ENCODE data around the gene SYTL3. TPM values are rescaled to one million over a fixed set of nuclear protein-coding genes. Genes with fewer than 3 reads are reported as not detected.

SYTL3 gene
- total RNA-seq, 2 experiments from 2014 or later, result 181 to 186 TPM

- Mint-ChIP-seq H3K4me1 (ENCODE audit: low read depth) (peaks cover 59% of the 10 kb centered on the region), H3K9me3 (no peaks in the 10 kb centered on the region), H3K36me3 (peaks cover 82% of the 10 kb centered on the region), H3K4me3 (no peak overlapping the region), H3K27ac (peak overlapping the region; percentile 85), H3K27me3 (no peaks in the 10 kb centered on the region)
- ChIA-PET POLR2A (no interaction called here), CTCF (no interaction called here)
- no peak for DNase-seq
- intact Hi-C loops (cut with micrococcal nuclease), result loop anchor here (5.0 kb wide), 1 partner anchor 196 kb away; no protein-coding TSS in a partner anchor
Measured at GRCh38 chr6:158776737-158777136, 126.9 kb downstream of the SYTL3 start.

GRCh38 chr6:158777510-158777909 is 127.7 kb downstream of the SYTL3 start:
- peaks cover 51% of the 10 kb centered on the region for H3K4me1 Mint-ChIP-seq (ENCODE audit: low read depth)
- H3K4me3 Mint-ChIP-seq, result no peak overlapping the region
- DNase-seq, result no peak
- H3K9me3 Mint-ChIP-seq, result no peaks in the 10 kb centered on the region
- intact Hi-C loops (cut with micrococcal nuclease), result loop anchor here (5.0 kb wide), 1 partner anchor 195 kb away; no protein-coding TSS in a partner anchor
- no peaks in the 10 kb centered on the region for H3K27me3 Mint-ChIP-seq
- peaks cover 82% of the 10 kb centered on the region for H3K36me3 Mint-ChIP-seq
- H3K27ac Mint-ChIP-seq, result peak overlapping the region; percentile 85
- ChIA-PET POLR2A (no interaction called here), CTCF (no interaction called here)

- POLR2A ChIA-PET, result no interaction called here
- peaks cover 83% of the 10 kb centered on the region for H3K36me3 Mint-ChIP-seq
- CTCF ChIA-PET, result no interaction called here
- no peaks in the 10 kb centered on the region for H3K9me3 Mint-ChIP-seq
- H3K4me3 Mint-ChIP-seq, result no peak overlapping the region
- H3K27ac Mint-ChIP-seq, result peak overlapping the region; percentile 85
- no peaks in the 10 kb centered on the region for H3K27me3 Mint-ChIP-seq
- intact Hi-C loops (cut with micrococcal nuclease), result loop anchor here (5.0 kb wide), 1 partner anchor 194 kb away; no protein-coding TSS in a partner anchor
- H3K4me1 Mint-ChIP-seq (ENCODE audit: low read depth), result peaks cover 46% of the 10 kb centered on the region
- DNase-seq, result no peak
Measured at GRCh38 chr6:158778005-158778527, 128.2 kb downstream of the SYTL3 start.

- peak overlapping the region; percentile 60 for H3K27ac Mint-ChIP-seq
- intact Hi-C loops (cut with micrococcal nuclease), result no loop called here
- POLR2A ChIA-PET, result interaction anchor here (1.2 kb wide), 1 partner anchor 44 kb away, joined by 3 read pairs; no protein-coding TSS in a partner anchor
- peaks cover 36% of the 10 kb centered on the region for H3K4me1 Mint-ChIP-seq (ENCODE audit: low read depth)
- peaks cover 85% of the 10 kb centered on the region for H3K36me3 Mint-ChIP-seq
- DNase-seq, result no peak
- CTCF ChIA-PET, result interaction anchor here (0.7 to 0.9 kb wide), 2 partner anchors 191 to 193 kb away, joined by 3 read pairs; no protein-coding TSS in a partner anchor
- no peak overlapping the region for H3K4me3 Mint-ChIP-seq
- H3K9me3 Mint-ChIP-seq, result no peaks in the 10 kb centered on the region
- H3K27me3 Mint-ChIP-seq, result no peaks in the 10 kb centered on the region
Measured at GRCh38 chr6:158780246-158780884, 130.5 kb downstream of the SYTL3 start.

- H3K9me3 Mint-ChIP-seq, result no peaks in the 10 kb centered on the region
- no peak for DNase-seq
- peaks cover 38% of the 10 kb centered on the region for H3K4me1 Mint-ChIP-seq (ENCODE audit: low read depth)
- CTCF ChIA-PET, result interaction anchor here (0.7 to 0.9 kb wide), 2 partner anchors 190 to 192 kb away, joined by 3 read pairs; no protein-coding TSS in a partner anchor
- H3K27me3 Mint-ChIP-seq, result no peaks in the 10 kb centered on the region
- H3K27ac Mint-ChIP-seq, result peak overlapping the region; percentile 60
- intact Hi-C loops (cut with micrococcal nuclease), result no loop called here
- POLR2A ChIA-PET, result interaction anchor here (1.2 kb wide), 1 partner anchor 44 kb away, joined by 3 read pairs; no protein-coding TSS in a partner anchor
- no peak overlapping the region for H3K4me3 Mint-ChIP-seq
- H3K36me3 Mint-ChIP-seq, result peaks cover 80% of the 10 kb centered on the region
Measured at GRCh38 chr6:158780988-158781691, 131.3 kb downstream of the SYTL3 start.

GRCh38 chr6:158781692-158782373 is 132.0 kb downstream of the SYTL3 start:
- ChIA-PET POLR2A (interaction anchor here (1.2 kb wide), 1 partner anchor 45 kb away, joined by 3 read pairs; no protein-coding TSS in a partner anchor), CTCF (interaction anchor here (0.6 to 1.8 kb wide), 2 partner anchors 188 to 191 kb away, joined by 3 to 5 read pairs; no protein-coding TSS in a partner anchor)
- Mint-ChIP-seq H3K4me3 (no peak overlapping the region), H3K27me3 (no peaks in the 10 kb centered on the region), H3K9me3 (no peaks in the 10 kb centered on the region), H3K4me1 (ENCODE audit: low read depth) (peaks cover 35% of the 10 kb centered on the region), H3K27ac (no peak overlapping the region), H3K36me3 (peaks cover 81% of the 10 kb centered on the region)
- peak; percentile 3 for DNase-seq
- intact Hi-C loops (cut with micrococcal nuclease), result no loop called here

- CTCF ChIA-PET, result interaction anchor here (0.6 to 1.8 kb wide), 2 partner anchors 187 to 190 kb away, joined by 3 to 5 read pairs; no protein-coding TSS in a partner anchor
- Mint-ChIP-seq H3K27ac (peak overlapping the region; percentile 49), H3K27me3 (no peaks in the 10 kb centered on the region), H3K4me3 (no peak overlapping the region), H3K9me3 (no peaks in the 10 kb centered on the region), H3K4me1 (ENCODE audit: low read depth) (peaks cover 30% of the 10 kb centered on the region), H3K36me3 (peaks cover 79% of the 10 kb centered on the region)
- POLR2A ChIA-PET, result no interaction called here
- no peak for DNase-seq
- intact Hi-C loops (cut with micrococcal nuclease), result no loop called here
Measured at GRCh38 chr6:158782432-158783166, 132.7 kb downstream of the SYTL3 start.

GRCh38 chr6:158783167-158783450 is 133.3 kb downstream of the SYTL3 start:
- CTCF ChIA-PET, result interaction anchor here (1.8 kb wide), 1 partner anchor 190 kb away, joined by 5 read pairs; no protein-coding TSS in a partner anchor
- no peaks in the 10 kb centered on the region for H3K27me3 Mint-ChIP-seq
- POLR2A ChIA-PET, result no interaction called here
- peaks cover 25% of the 10 kb centered on the region for H3K4me1 Mint-ChIP-seq (ENCODE audit: low read depth)
- intact Hi-C loops (cut with micrococcal nuclease), result no loop called here
- peaks cover 77% of the 10 kb centered on the region for H3K36me3 Mint-ChIP-seq
- no peak overlapping the region for H3K27ac Mint-ChIP-seq
- no peak overlapping the region for H3K4me3 Mint-ChIP-seq
- no peak for DNase-seq
- no peaks in the 10 kb centered on the region for H3K9me3 Mint-ChIP-seq

GRCh38 chr6:158783851-158784250 is 134.0 kb downstream of the SYTL3 start:
- intact Hi-C loops (cut with micrococcal nuclease), result no loop called here
- Mint-ChIP-seq H3K27me3 (no peaks in the 10 kb centered on the region), H3K27ac (no peak overlapping the region), H3K9me3 (no peaks in the 10 kb centered on the region), H3K4me3 (no peak overlapping the region), H3K4me1 (ENCODE audit: low read depth) (peaks cover 21% of the 10 kb centered on the region), H3K36me3 (peaks cover 76% of the 10 kb centered on the region)
- POLR2A ChIA-PET, result no interaction called here
- DNase-seq, result no peak
- CTCF ChIA-PET, result interaction anchor here (1.2 kb wide), 1 partner anchor 189 kb away, joined by 3 read pairs; no protein-coding TSS in a partner anchor

GRCh38 chr6:158784505-158784904 is 134.7 kb downstream of the SYTL3 start:
- Mint-ChIP-seq H3K36me3 (peaks cover 77% of the 10 kb centered on the region), H3K4me3 (no peak overlapping the region), H3K4me1 (ENCODE audit: low read depth) (peaks cover 23% of the 10 kb centered on the region), H3K27ac (peak overlapping the region; percentile 34), H3K27me3 (no peaks in the 10 kb centered on the region), H3K9me3 (no peaks in the 10 kb centered on the region)
- no peak for DNase-seq
- CTCF ChIA-PET, result interaction anchor here (1.1 to 1.2 kb wide), 2 partner anchors 93 to 188 kb away, joined by 3 read pairs; no protein-coding TSS in a partner anchor
- intact Hi-C loops (cut with micrococcal nuclease), result no loop called here
- POLR2A ChIA-PET, result interaction anchor here (0.7 kb wide), 1 partner anchor 10 kb away, joined by 3 read pairs; no protein-coding TSS in a partner anchor

GRCh38 chr6:158785036-158785435 is 135.2 kb downstream of the SYTL3 start:
- intact Hi-C loops (cut with micrococcal nuclease), result no loop called here
- CTCF ChIA-PET, result interaction anchor here (1.1 to 1.2 kb wide), 3 partner anchors 94 to 350 kb away, joined by 3 read pairs; no protein-coding TSS in a partner anchor
- peaks cover 28% of the 10 kb centered on the region for H3K4me1 Mint-ChIP-seq (ENCODE audit: low read depth)

More at GRCh38 chr6:158785036-158785435, 135.2 kb downstream of the SYTL3 start:
- Mint-ChIP-seq H3K9me3 (no peaks in the 10 kb centered on the region), H3K36me3 (peaks cover 78% of the 10 kb centered on the region), H3K4me3 (no peak overlapping the region), H3K27me3 (no peaks in the 10 kb centered on the region), H3K27ac (no peak overlapping the region)
- DNase-seq, result no peak
- POLR2A ChIA-PET, result interaction anchor here (0.7 kb wide), 1 partner anchor 11 kb away, joined by 3 read pairs; no protein-coding TSS in a partner anchor

Data from activated CD4-positive, alpha-beta memory T cell treated with anti-CD3 and anti-CD28 coated beads for 36 hours (primary cell).